Omental fat pad (tissue), 4 donors: ENCODE measurements around the gene RPS3. TPM values are rescaled to one million over a fixed set of nuclear protein-coding genes. Genes with fewer than 3 reads are reported as not detected.

ENCODE experiments used
- ATAC-seq: fragments of 150-250 bp; one replicate; pipeline ENCODE4 v1.9.1; 2016; ENCODE audit warnings: mild to moderate bottlenecking, moderate library complexity; ENCODE audit not compliant: low FRiP score
- DNase-seq: peaks from one replicate; pipeline ENCODE4 v3.0.0-alpha.2; 2019; ENCODE audit warnings: low spot score
- CTCF ChIP-seq, 3 donors: fragments of 450-650 bp; IDR thresholded peaks; one replicate each; pipeline ENCODE4 v1.5.1; 2016 to 2017; ENCODE audit warnings: antibody characterized with exemption in 3 of 3, mild to moderate bottlenecking in 3 of 3, moderate library complexity in 2 of 3
- total RNA-seq, 4 donors: library from RNA; depleted of rRNA; stranded (reverse); fragments of >200 nt; gene quantifications; one replicate each; pipeline ENCODE4 v1.1.0, GENCODE V29; 2016

RPS3 gene
- total RNA-seq, 4 donors from 2014 or later, result 876 to 1,394 (median 1,127) TPM

DNA sequence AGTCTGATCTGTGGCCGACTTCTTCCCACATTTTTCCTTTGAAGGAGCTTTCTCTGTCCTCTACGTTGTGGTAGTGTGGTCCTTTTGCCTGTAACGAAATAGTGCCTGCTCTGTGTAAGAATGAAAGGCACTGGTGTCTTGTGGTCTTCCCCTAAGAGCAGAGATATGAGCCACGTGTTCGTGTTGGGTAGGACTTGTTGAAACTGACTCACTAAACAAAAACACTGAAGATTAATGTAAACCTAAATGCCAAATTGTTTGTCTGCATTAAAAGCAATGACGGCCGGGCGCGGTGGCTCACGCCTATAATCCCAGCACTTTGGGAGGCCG lies 10.1 kb upstream of the RPS3 start:
- no peak for TF ChIP-seq CTCF (IDR thresholded peaks at IDR 0.05)

GRCh38 chr11:75389925-75390324 lies 9.4 kb upstream of the RPS3 start:
- TF ChIP-seq CTCF (IDR thresholded peaks at IDR 0.05), result no peak
- DNase-seq (no peak), ATAC-seq (no peak)

More for the DNA sequence above, 10.1 kb upstream of the RPS3 start:
- ATAC-seq (no peak), DNase-seq (no peak)

DNA sequence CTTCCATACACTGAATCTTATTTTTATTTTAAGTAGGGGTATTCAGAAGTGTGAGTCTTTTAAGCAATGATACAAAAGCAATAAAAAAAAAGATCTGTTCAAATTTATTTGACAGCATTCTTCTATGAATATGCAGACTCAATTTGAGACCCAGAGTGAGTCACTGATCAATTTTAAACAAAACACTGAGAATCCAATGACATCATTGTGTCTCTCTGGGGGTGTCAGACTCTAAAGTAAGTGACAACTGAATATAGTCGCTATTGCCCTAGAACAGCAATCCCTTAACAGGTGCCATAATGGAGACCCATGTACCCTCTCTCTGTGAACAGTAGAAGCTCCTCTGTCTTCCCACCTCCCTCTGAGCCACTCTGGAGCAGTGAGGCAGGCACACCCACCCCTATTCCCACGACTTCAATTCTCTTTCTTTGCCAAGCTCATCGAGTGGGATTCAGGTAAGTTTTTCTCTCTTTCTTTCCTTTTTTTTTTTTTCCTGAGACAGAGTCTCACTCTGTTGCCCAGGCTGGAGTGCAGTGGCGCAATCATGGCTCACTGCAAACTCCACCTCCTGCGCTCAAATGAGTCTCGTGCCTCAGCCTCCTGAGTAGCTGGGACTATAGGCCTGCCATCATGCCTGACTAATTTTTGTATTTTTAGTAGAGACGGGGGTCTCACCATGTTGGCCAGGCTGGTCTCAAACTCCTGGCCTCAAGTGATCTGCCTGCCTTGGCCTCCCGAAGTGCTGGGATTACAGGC lies 5.1 kb upstream of the RPS3 start:
- DNase-seq (no peak), ATAC-seq (no peak)
- TF ChIP-seq CTCF (IDR thresholded peaks at IDR 0.05), result no peak

DNA sequence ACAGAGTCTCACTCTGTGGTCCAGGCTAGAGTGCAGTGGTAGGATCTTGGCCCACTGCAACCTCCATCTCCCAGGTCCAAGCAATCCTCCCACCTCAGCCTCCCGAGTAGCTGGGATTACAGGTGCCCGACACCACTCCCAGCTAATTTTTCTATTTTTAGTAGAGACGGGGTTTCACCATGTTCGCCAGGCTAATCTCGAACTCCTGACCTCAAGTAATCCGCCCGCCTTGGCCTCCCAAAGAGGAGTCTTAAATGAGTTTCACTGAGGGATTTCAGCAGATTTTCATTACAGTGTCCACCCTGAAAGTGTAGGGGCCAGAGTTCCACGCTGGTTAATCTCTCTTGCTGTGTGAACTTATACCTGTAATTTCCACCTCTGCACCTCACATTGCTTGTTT lies 412 bp upstream of the RPS3 start:
- DNase-seq, result no peak
- no peak for ATAC-seq
- TF ChIP-seq CTCF (IDR thresholded peaks at IDR 0.05), result no peak

GRCh38 chr11:75400146-75400865 lies 988 bp downstream of the RPS3 start:
- ATAC-seq (no peak), DNase-seq (no peak)
- TF ChIP-seq CTCF (IDR thresholded peaks at IDR 0.05), result no peak

GRCh38 chr11:75402002-75402773 lies 2.9 kb downstream of the RPS3 start:
- TF ChIP-seq CTCF (IDR thresholded peaks at IDR 0.05), result no peak
- DNase-seq (no peak), ATAC-seq (no peak)
